ENCODE data around the gene EVI2B.
A peak's percentile ranks its signal among the peaks of the same experiment; 100 is the strongest.
"Not testable (repeated sequence)": the region's sequence is repeated elsewhere in the genome, so short reads cannot be mapped to it uniquely, and the experiment has no call there.

The EVI2B gene

GRCh38 chr17:31310260-31310659 is 3.6 kb downstream of the EVI2B start:
- peak; percentile 35 for DNase-seq

- no peak for DNase-seq
These were observed 4.3 kb downstream of the EVI2B start for GRCh38 chr17:31309556-31309955.

- DNase-seq: no peak
These were observed 5.2 kb downstream of the EVI2B start for GRCh38 chr17:31308372-31309334.

- no peak for DNase-seq
These were observed 6.2 kb downstream of the EVI2B start for GRCh38 chr17:31307640-31308039.

GRCh38 chr17:31299624-31300023 is 14.2 kb downstream of the EVI2B start:
- no peak for DNase-seq

GRCh38 chr17:31297090-31297489 is 16.8 kb downstream of the EVI2B start, which contains the start of gene OMG:
TSS of gene OMG (minus strand) at chr17:31297239. CDS start at chr17:31296331, 908 bp downstream.
- no peak for DNase-seq

- no peak for DNase-seq
These were observed 17.7 kb downstream of the EVI2B start for GRCh38 chr17:31296142-31296541.

GRCh38 chr17:31295489-31295871 is 18.4 kb downstream of the EVI2B start:
- DNase-seq: no peak

- DNase-seq: no peak
These were observed 18.9 kb downstream of the EVI2B start for GRCh38 chr17:31294820-31295488.

- no peak for DNase-seq
These were observed 19.6 kb downstream of the EVI2B start for GRCh38 chr17:31294231-31294630.

GRCh38 chr17:31293581-31293980 is 20.3 kb downstream of the EVI2B start:
- DNase-seq: no peak

- DNase-seq: no peak
These were observed 22.0 kb downstream of the EVI2B start for GRCh38 chr17:31291820-31292219.

- no peak for DNase-seq
These were observed 24.1 kb downstream of the EVI2B start for GRCh38 chr17:31289790-31290189.

- not testable (repeated sequence) for DNase-seq
These were observed 25.9 kb downstream of the EVI2B start for GRCh38 chr17:31287932-31288331.

GRCh38 chr17:31286587-31286986 is 27.3 kb downstream of the EVI2B start:
- no peak for DNase-seq

GRCh38 chr17:31283841-31284240 is 30.0 kb downstream of the EVI2B start:
- no peak for DNase-seq

GRCh38 chr17:31281061-31281460 is 32.8 kb downstream of the EVI2B start:
- DNase-seq: no peak

- no peak for DNase-seq
These were observed 34.5 kb downstream of the EVI2B start for GRCh38 chr17:31279401-31279800.

GRCh38 chr17:31275116-31275515 is 38.7 kb downstream of the EVI2B start:
- DNase-seq: no peak

- no peak for DNase-seq
These were observed 39.6 kb downstream of the EVI2B start for GRCh38 chr17:31274252-31274651.

- DNase-seq: no peak
These were observed 40.3 kb downstream of the EVI2B start for GRCh38 chr17:31273516-31273915.

GRCh38 chr17:31272803-31273202 is 41.1 kb downstream of the EVI2B start:
- no peak for DNase-seq

- no peak for DNase-seq
These were observed 41.6 kb downstream of the EVI2B start for GRCh38 chr17:31272236-31272635.

- no peak for DNase-seq
These were observed 44.3 kb downstream of the EVI2B start for GRCh38 chr17:31269578-31269983.
